OCI-LY1 (cell line): Measurements from ENCODE around the gene RPL35.
"Not testable (repeated sequence)": the region's sequence is repeated elsewhere in the genome, so short reads cannot be mapped to it uniquely, and the experiment has no call there.

Experiments used
- H2AFZ ChIP-seq: fragments of 200-600 bp; sonication (generic), shearing (Covaris generic); 2 replicates; pipeline ENCODE4 v1.6.0; 2014; ENCODE audit warnings: antibody characterized with exemption, mild to moderate bottlenecking, low read length
- H3F3A ChIP-seq: fragments of 200-600 bp; sonication (generic), shearing (Covaris generic); 2 replicates; pipeline ENCODE4 v1.6.0; 2014; ENCODE audit warnings: mild to moderate bottlenecking, antibody characterized with exemption, low read length, moderate library complexity; ENCODE audit not compliant: insufficient read depth
- H3K27ac ChIP-seq: fragments of 200-600 bp; sonication (generic); 2 replicates; pipeline ENCODE4 v1.5.1; 2014; ENCODE audit warnings: low read length, mixed run types, mild to moderate bottlenecking, low read depth; ENCODE audit not compliant: poor library complexity, severe bottlenecking
- H3K27me3 ChIP-seq: fragments of 200-600 bp; sonication (generic); 2 replicates; pipeline ENCODE4 v1.6.0; 2014; ENCODE audit warnings: antibody characterized with exemption, mild to moderate bottlenecking, low read length, moderate library complexity; ENCODE audit not compliant: insufficient read depth
- H3K36me3 ChIP-seq: fragments of 200-600 bp; sonication (generic); 2 replicates; pipeline ENCODE4 v1.6.1; 2014; ENCODE audit warnings: mild to moderate bottlenecking, antibody characterized with exemption, low read length, moderate library complexity, mixed read lengths; ENCODE audit not compliant: insufficient read depth
- H3K4me1 ChIP-seq: fragments of 200-600 bp; sonication (generic); 2 replicates; pipeline ENCODE4 v1.5.1; 2014; ENCODE audit warnings: mild to moderate bottlenecking, low read length, moderate library complexity; ENCODE audit not compliant: insufficient read depth, severe bottlenecking
- H3K4me2 ChIP-seq: fragments of 200-600 bp; sonication (generic), shearing (Covaris generic); 2 replicates; pipeline ENCODE4 v1.6.1; 2014; ENCODE audit warnings: low read length
- H3K4me3 ChIP-seq: fragments of 200-600 bp; sonication (generic); 2 replicates; pipeline ENCODE4 v1.5.1; 2014; ENCODE audit warnings: low read length, low read depth, mild to moderate bottlenecking, mixed read lengths; ENCODE audit not compliant: poor library complexity, severe bottlenecking
- H3K79me2 ChIP-seq: fragments of 200-600 bp; shearing (Covaris generic); 2 replicates; pipeline ENCODE4 v1.6.1; 2016; ENCODE audit warnings: mixed run types, low read length, mixed read lengths; ENCODE audit not compliant: insufficient read depth
- H3K9ac ChIP-seq: fragments of 200-600 bp; sonication (generic), shearing (Covaris generic); 2 replicates; pipeline ENCODE4 v1.6.1; 2014; ENCODE audit warnings: mild to moderate bottlenecking, low read length, mixed read lengths
- H3K9me2 ChIP-seq: fragments of 200-600 bp; sonication (generic), shearing (Covaris generic); 2 replicates; pipeline ENCODE4 v1.6.1; 2014; ENCODE audit warnings: low read depth, mild to moderate bottlenecking, low read length, mixed read lengths
- H3K9me3 ChIP-seq: fragments of 200-600 bp; shearing (Covaris generic); 2 replicates; pipeline ENCODE4 v1.6.1; 2014; ENCODE audit warnings: low read length, mixed read lengths
- H4K20me1 ChIP-seq: fragments of 200-600 bp; sonication (generic), shearing (Covaris generic); 2 replicates; pipeline ENCODE4 v1.6.0; 2016; ENCODE audit warnings: mild to moderate bottlenecking, low read length; ENCODE audit not compliant: insufficient read depth
- CTCF ChIP-seq: fragments of 200-600 bp; sonication (generic), shearing (Covaris generic); IDR thresholded peaks from 2 replicates; pipeline ENCODE4 v1.5.1; 2017; ENCODE audit warnings: mild to moderate bottlenecking, antibody characterized with exemption, low read length, moderate library complexity, mixed read lengths
- EZH2 ChIP-seq: fragments of 200-600 bp; sonication (generic), shearing (Covaris generic); IDR thresholded peaks from 2 replicates; pipeline ENCODE4 v1.8.0; 2017; ENCODE audit warnings: borderline replicate concordance, mixed run types, mild to moderate bottlenecking, antibody characterized with exemption, low read length, moderate library complexity, mixed read lengths

The RPL35 gene

GRCh38 chr9:124852121-124852828, 9.5 kb downstream of the RPL35 start:
- Histone ChIP-seq H3K9me2 (no peaks in the 10 kb centered on the region), H3K4me2 (peak overlapping the region; percentile 75), H3K4me1 (peaks cover 23% of the 10 kb centered on the region), H3K4me3 (peak overlapping the region; percentile 44), H3K9ac (peak overlapping the region; percentile 25; the same call in 1 of the 2 replicates), H4K20me1 (no peaks in the 10 kb centered on the region), H3K27me3 (no peaks in the 10 kb centered on the region; the same call in 1 of the 2 replicates), H3F3A (0 out of 2 replicates have a peak, but pooled peaks cover 9% of the 10 kb centered on the region), H3K27ac (no peak overlapping the region), H3K79me2 (no peaks in the 10 kb centered on the region), H3K9me3 (no peaks in the 10 kb centered on the region), H3K36me3 (peaks cover 13% of the 10 kb centered on the region), H2AFZ (no peak overlapping the region)
- no peak for TF ChIP-seq CTCF
- TF ChIP-seq EZH2 = no peak

GRCh38 chr9:124849801-124850200, 12.0 kb downstream of the RPL35 start:
- H4K20me1 ChIP-seq = no peaks in the 10 kb centered on the region
- H3K4me1 ChIP-seq = peaks cover 33% of the 10 kb centered on the region
- no peaks in the 10 kb centered on the region for H3K9me2 ChIP-seq
- no peak overlapping the region for H3K9ac ChIP-seq
- no peaks in the 10 kb centered on the region for H3K79me2 ChIP-seq
- no peaks in the 10 kb centered on the region for H3K36me3 ChIP-seq
- no peak overlapping the region for H3K27ac ChIP-seq
- no peak for TF ChIP-seq CTCF
- no peak for TF ChIP-seq EZH2
- H3F3A ChIP-seq = 0 out of 2 replicates have a peak, but pooled peaks cover 2% of the 10 kb centered on the region
- H3K4me3 ChIP-seq = no peak overlapping the region
- no peak overlapping the region for H3K4me2 ChIP-seq
- H3K27me3 ChIP-seq = no peaks in the 10 kb centered on the region; the same call in 1 of the 2 replicates
- no peak overlapping the region for H2AFZ ChIP-seq
- no peaks in the 10 kb centered on the region for H3K9me3 ChIP-seq

- Histone ChIP-seq H3K4me3 (no peak overlapping the region), H2AFZ (no peak overlapping the region), H3K27me3 (no peaks in the 10 kb centered on the region; the same call in 1 of the 2 replicates), H3K9me3 (no peaks in the 10 kb centered on the region), H3K36me3 (no peaks in the 10 kb centered on the region), H3K27ac (no peak overlapping the region), H3K4me2 (no peak overlapping the region), H3K79me2 (no peaks in the 10 kb centered on the region), H3K9ac (no peak overlapping the region), H3K4me1 (peaks cover 21% of the 10 kb centered on the region), H4K20me1 (no peaks in the 10 kb centered on the region), H3K9me2 (no peaks in the 10 kb centered on the region), H3F3A (no peaks in the 10 kb centered on the region)
- no peak for TF ChIP-seq EZH2
- no peak for TF ChIP-seq CTCF
Observed at GRCh38 chr9:124846969-124847368, 14.8 kb downstream of the RPL35 start.

GRCh38 chr9:124846467-124846866, 15.3 kb downstream of the RPL35 start:
- not testable (repeated sequence) for H3K9me2 ChIP-seq, H3F3A ChIP-seq, H3K4me2 ChIP-seq, H3K27me3 ChIP-seq, H3K27ac ChIP-seq, H3K79me2 ChIP-seq, H2AFZ ChIP-seq, H4K20me1 ChIP-seq, H3K9me3 ChIP-seq, H3K9ac ChIP-seq, H3K36me3 ChIP-seq, H3K4me3 ChIP-seq
- H3K4me1 ChIP-seq = peaks cover 21% of the 10 kb centered on the region
